ENCODE data around the gene C16orf46.
"Not testable (repeated sequence)": the region's sequence is repeated elsewhere in the genome, so short reads cannot be mapped to it uniquely, and the experiment has no call there.

C16orf46 gene

GRCh38 chr16:81117436-81117835 lies 40.4 kb upstream of the C16orf46 start:
- Histone ChIP-seq H2AFZ (ENCODE audit: low read depth, low read length) (no peak overlapping the region), H3K79me2 (ENCODE audit: insufficient read depth, low read length) (no peaks in the 10 kb centered on the region), H3K4me2 (ENCODE audit: insufficient read depth, low read length) (no peak overlapping the region), H3K4me3 (ENCODE audit: low read depth in 1 of 2, low read length in 2 of 2) (no peak overlapping the region), H3K36me3 (ENCODE audit: insufficient read depth, low read length) (no peaks in the 10 kb centered on the region), H3K9me3 (ENCODE audit: insufficient read depth, low read length, severe bottlenecking) (no peaks in the 10 kb centered on the region), H3K4me1 (ENCODE audit: insufficient read depth, low read length) (no peaks in the 10 kb centered on the region), H3K27me3 (ENCODE audit: insufficient read depth, low read length, poor library complexity) (peaks cover 3% of the 10 kb centered on the region), H3K9ac (ENCODE audit: low read depth, low read length) (no peak overlapping the region), H3K27ac (ENCODE audit: low read length) (no peak overlapping the region), H4K20me1 (ENCODE audit: insufficient read depth, low read length) (no peaks in the 10 kb centered on the region)
- DNase-seq (no peak), ATAC-seq (ENCODE audit: insufficient read depth, low read depth) (no peak)
- TF ChIP-seq EZH2 (IDR thresholded peaks at IDR 0.05; ENCODE audit: borderline replicate concordance, low read depth, low read length, severe bottlenecking) (no peak), CTCF (IDR thresholded peaks at IDR 0.05; ENCODE audit: borderline replicate concordance, extremely low read depth, low read length, poor library complexity, severe bottlenecking) (no peak)

GRCh38 chr16:81116285-81116684 lies 39.2 kb upstream of the C16orf46 start:
- Histone ChIP-seq H4K20me1 (ENCODE audit: insufficient read depth, low read length) (no peaks in the 10 kb centered on the region), H3K9ac (ENCODE audit: low read depth, low read length) (no peak overlapping the region), H3K27me3 (ENCODE audit: insufficient read depth, low read length, poor library complexity) (peaks cover 3% of the 10 kb centered on the region), H3K4me3 (ENCODE audit: low read depth in 1 of 2, low read length in 2 of 2) (no peak overlapping the region), H3K4me2 (ENCODE audit: insufficient read depth, low read length) (no peak overlapping the region), H3K36me3 (ENCODE audit: insufficient read depth, low read length) (no peaks in the 10 kb centered on the region), H3K79me2 (ENCODE audit: insufficient read depth, low read length) (no peaks in the 10 kb centered on the region), H3K4me1 (ENCODE audit: insufficient read depth, low read length) (no peaks in the 10 kb centered on the region), H2AFZ (ENCODE audit: low read depth, low read length) (no peak overlapping the region), H3K9me3 (ENCODE audit: insufficient read depth, low read length, severe bottlenecking) (no peaks in the 10 kb centered on the region), H3K27ac (ENCODE audit: low read length) (no peak overlapping the region)
- DNase-seq (no peak), ATAC-seq (ENCODE audit: insufficient read depth, low read depth) (no peak)
- TF ChIP-seq EZH2 (IDR thresholded peaks at IDR 0.05; ENCODE audit: borderline replicate concordance, low read depth, low read length, severe bottlenecking), result no peak
- TF ChIP-seq CTCF (IDR thresholded peaks at IDR 0.05; ENCODE audit: borderline replicate concordance, extremely low read depth, low read length, poor library complexity, severe bottlenecking), result no peak

- Histone ChIP-seq H4K20me1 (ENCODE audit: insufficient read depth, low read length) (no peaks in the 10 kb centered on the region), H3K79me2 (ENCODE audit: insufficient read depth, low read length) (no peaks in the 10 kb centered on the region), H3K4me1 (ENCODE audit: insufficient read depth, low read length) (no peaks in the 10 kb centered on the region), H2AFZ (ENCODE audit: low read depth, low read length) (no peak overlapping the region), H3K27ac (ENCODE audit: low read length) (no peak overlapping the region), H3K4me3 (ENCODE audit: low read depth in 1 of 2, low read length in 2 of 2) (no peak overlapping the region), H3K4me2 (ENCODE audit: insufficient read depth, low read length) (no peak overlapping the region), H3K27me3 (ENCODE audit: insufficient read depth, low read length, poor library complexity) (peaks cover 6% of the 10 kb centered on the region), H3K9me3 (ENCODE audit: insufficient read depth, low read length, severe bottlenecking) (no peaks in the 10 kb centered on the region), H3K36me3 (ENCODE audit: insufficient read depth, low read length) (no peaks in the 10 kb centered on the region), H3K9ac (ENCODE audit: low read depth, low read length) (no peak overlapping the region)
- ATAC-seq (ENCODE audit: insufficient read depth, low read depth) (no peak), DNase-seq (no peak)
- TF ChIP-seq CTCF (IDR thresholded peaks at IDR 0.05; ENCODE audit: borderline replicate concordance, extremely low read depth, low read length, poor library complexity, severe bottlenecking), result no peak
- no peak for TF ChIP-seq EZH2 (IDR thresholded peaks at IDR 0.05; ENCODE audit: borderline replicate concordance, low read depth, low read length, severe bottlenecking)
Observed at GRCh38 chr16:81112453-81112852, 35.4 kb upstream of the C16orf46 start.

- H3K4me3 ChIP-seq (ENCODE audit: low read depth in 1 of 2, low read length in 2 of 2); H3K9me3 ChIP-seq (ENCODE audit: insufficient read depth, low read length, severe bottlenecking); H3K9ac ChIP-seq (ENCODE audit: low read depth, low read length); H3K27ac ChIP-seq (ENCODE audit: low read length); H3K27me3 ChIP-seq (ENCODE audit: insufficient read depth, low read length, poor library complexity); H3K79me2 ChIP-seq (ENCODE audit: insufficient read depth, low read length); ATAC-seq (ENCODE audit: insufficient read depth, low read depth); H4K20me1 ChIP-seq (ENCODE audit: insufficient read depth, low read length); H3K4me1 ChIP-seq (ENCODE audit: insufficient read depth, low read length); H3K4me2 ChIP-seq (ENCODE audit: insufficient read depth, low read length); H2AFZ ChIP-seq (ENCODE audit: low read depth, low read length); H3K36me3 ChIP-seq (ENCODE audit: insufficient read depth, low read length); DNase-seq: not testable (repeated sequence)
Observed at GRCh38 chr16:81109274-81109673, 32.2 kb upstream of the C16orf46 start.
